Neuronal stem cell (in vitro differentiated cells): ENCODE results near the gene TOR1AIP2. TPM values are rescaled to one million over a fixed set of nuclear protein-coding genes. Genes with fewer than 3 reads are reported as not detected.

ENCODE experiments used
- DNase-seq: peaks from one replicate; pipeline ENCODE4 v3.0.0-alpha.2; 2013; ENCODE audit warnings: low spot score
- H2AFZ ChIP-seq: one replicate; pipeline ENCODE4 v1.6.1; 2013; ENCODE audit warnings: mild to moderate bottlenecking, low read length, inconsistent platforms
- H2AK5ac ChIP-seq: 2 replicates; pipeline ENCODE4 v1.6.1; 2013; ENCODE audit warnings: low read depth, mild to moderate bottlenecking, inconsistent platforms, low read length, moderate library complexity, mixed read lengths
- H2BK120ac ChIP-seq: 2 replicates; pipeline ENCODE4 v1.6.1; 2013; ENCODE audit warnings: low read depth, mild to moderate bottlenecking, inconsistent platforms, low read length, moderate library complexity, mixed read lengths
- H2BK12ac ChIP-seq: one replicate; pipeline ENCODE4 v1.6.1; 2013; ENCODE audit warnings: low read length, inconsistent platforms
- H2BK15ac ChIP-seq: 2 replicates; pipeline ENCODE4 v1.6.1; 2013; ENCODE audit warnings: mild to moderate bottlenecking, low read length, inconsistent platforms, mixed read lengths
- H2BK5ac ChIP-seq: one replicate; pipeline ENCODE4 v1.6.1; 2013; ENCODE audit warnings: inconsistent platforms, mild to moderate bottlenecking, low read length, moderate library complexity
- H3K14ac ChIP-seq: one replicate; pipeline ENCODE4 v1.6.1; 2013; ENCODE audit warnings: low read length, inconsistent platforms
- H3K18ac ChIP-seq: 2 replicates; pipeline ENCODE4 v1.6.1; 2013; ENCODE audit warnings: low read length, inconsistent platforms
- H3K23ac ChIP-seq: 2 replicates; pipeline ENCODE4 v1.6.1; 2013; ENCODE audit warnings: low read depth, mild to moderate bottlenecking, mixed read lengths, low read length, inconsistent platforms; ENCODE audit not compliant: poor library complexity
- H3K27ac ChIP-seq: replicated peaks from 3 replicates; pipeline ENCODE4 v1.5.1; 2013; ENCODE audit warnings: low read length, inconsistent platforms
- H3K27me3 ChIP-seq, 3 experiments: 2 replicates each; pipeline ENCODE4 v1.6.1; 2013; ENCODE audit warnings: low read length in 3 of 3, mild to moderate bottlenecking in 2 of 3, inconsistent platforms in 1 of 3, low read depth in 1 of 3, mixed read lengths in 1 of 3, moderate library complexity in 1 of 3; ENCODE audit not compliant: control insufficient read depth in 3 of 3, insufficient read depth in 3 of 3
- H3K36me3 ChIP-seq, 2 donors: replicated peaks in 1 of 2; 2 replicates each; pipeline ENCODE4 v1.6.1; 2013; ENCODE audit warnings: low read length in 2 of 2; ENCODE audit not compliant: control insufficient read depth in 2 of 2, insufficient read depth in 2 of 2
- H3K4ac ChIP-seq: 2 replicates; pipeline ENCODE4 v1.6.1; 2013; ENCODE audit warnings: inconsistent platforms, mild to moderate bottlenecking, low read length, moderate library complexity
- H3K4me1 ChIP-seq, 2 donors: 1 replicate in 1 of 2; 2 replicates in 1 of 2; pipeline ENCODE4 v1.6.1; 2013; ENCODE audit warnings: low read length in 2 of 2, low read depth in 1 of 2; ENCODE audit not compliant: control insufficient read depth in 2 of 2, insufficient read depth in 1 of 2
- H3K4me2 ChIP-seq: one replicate; pipeline ENCODE4 v1.6.1; 2013; ENCODE audit warnings: mild to moderate bottlenecking, low read length, inconsistent platforms; ENCODE audit not compliant: insufficient read depth, poor library complexity, severe bottlenecking
- H3K4me3 ChIP-seq, 2 donors: 2 replicates each; pipeline ENCODE4 v1.5.1; 2013; ENCODE audit warnings: low read length in 2 of 2, mild to moderate bottlenecking in 2 of 2, inconsistent platforms in 1 of 2, moderate library complexity in 1 of 2
- H3K79me1 ChIP-seq: one replicate; pipeline ENCODE4 v1.6.1; 2013; ENCODE audit warnings: low read depth, mild to moderate bottlenecking, inconsistent platforms, low read length, moderate library complexity
- H3K9ac ChIP-seq: one replicate; pipeline ENCODE4 v1.6.1; 2013; ENCODE audit warnings: mild to moderate bottlenecking, low read depth, low read length, inconsistent platforms; ENCODE audit not compliant: poor library complexity
- H3K9me3 ChIP-seq, 2 donors: replicated peaks in 1 of 2; 2 replicates each; pipeline versions ENCODE3 to v1.6.1; 2013; ENCODE audit warnings: low read length in 2 of 2, mild to moderate bottlenecking in 2 of 2, inconsistent platforms in 1 of 2, low read depth in 1 of 2, mixed read lengths in 1 of 2, moderate library complexity in 1 of 2; ENCODE audit not compliant: control insufficient read depth in 2 of 2, insufficient read depth in 1 of 2
- H4K8ac ChIP-seq: one replicate; pipeline ENCODE4 v1.6.1; 2013; ENCODE audit warnings: low read depth, mild to moderate bottlenecking, inconsistent platforms, low read length, moderate library complexity
- H4K91ac ChIP-seq: one replicate; pipeline ENCODE4 v1.6.1; 2013; ENCODE audit warnings: low read length, low read depth, mild to moderate bottlenecking, inconsistent platforms; ENCODE audit not compliant: poor library complexity
- WGBS, 2 donors: extraction: QIAGEN DNeasy Blood & Tissue Kit; methylation state at CpG; one replicate each; pipeline ENCODE4 v1.1.7; 2013; ENCODE audit warnings: missing lambda C conversion rate in 2 of 2, mixed read lengths in 1 of 2; ENCODE audit not compliant: insufficient read length in 2 of 2, insufficient replicate concordance in 1 of 2; ENCODE audit errors: extremely low coverage in 2 of 2; 5-methylcytosine and 5-hydroxymethylcytosine counted together
- polyA plus RNA-seq, 2 experiments: library from polyadenylated mRNA; stranded (reverse); fragments of 200-250 nt; gene quantifications; one replicate each; pipeline ENCODE4 v1.2.3, GENCODE V29; 2013

The TOR1AIP2 gene
- 23.0 TPM for polyA plus RNA-seq (2013, experiment 1 of 2)
- polyA plus RNA-seq (2013, experiment 2 of 2) = 25.3 TPM

- WGBS, 2 donors = no CpG with 5 or more reads among the region's 31 CpGs
- H2BK15ac ChIP-seq = no peak within 1 kb of the TSS
- peak within 1 kb of the TSS; percentile 83 for H2AFZ ChIP-seq
- H2BK12ac ChIP-seq = no peak within 1 kb of the TSS
- H3K36me3 ChIP-seq = peaks cover 0 to 40% of the 10 kb centered on the region in 2 donors
- H3K27me3 ChIP-seq = no peaks in the 10 kb centered on the region
- H4K8ac ChIP-seq = no peak within 1 kb of the TSS
- no peak within 1 kb of the TSS for H3K27ac ChIP-seq
- H3K4me3 ChIP-seq = peak within 1 kb of the TSS; percentile 73 to 87
- H3K4ac ChIP-seq = no peak within 1 kb of the TSS
- peaks cover 3 to 4% of the 10 kb centered on the region in 2 donors for H3K4me1 ChIP-seq
- H3K23ac ChIP-seq = peak within 1 kb of the TSS; percentile 80
- no peak within 1 kb of the TSS for H3K14ac ChIP-seq
- H3K18ac ChIP-seq = peak within 1 kb of the TSS; percentile 87
- no peak within 1 kb of the TSS for H2AK5ac ChIP-seq
- DNase-seq = peak; percentile 76
- peak within 1 kb of the TSS; percentile 72 for H3K9ac ChIP-seq
- no peak within 1 kb of the TSS for H4K91ac ChIP-seq
- peak within 1 kb of the TSS; percentile 75 for H3K4me2 ChIP-seq
- no peaks in the 10 kb centered on the region for H3K9me3 ChIP-seq
- H2BK5ac ChIP-seq = no peak within 1 kb of the TSS
- H2BK120ac ChIP-seq = no peak within 1 kb of the TSS
- no peaks in the 10 kb centered on the region for H3K79me1 ChIP-seq
Observed at GRCh38 chr1:179877586-179878265, at the start of gene TOR1AIP2. TSS of gene TOR1AIP2 (minus strand) at chr1:179877803. CDS start at chr1:179852665, 25,138 bp downstream.

GRCh38 chr1:179926850-179927205 is 49.2 kb upstream of the TOR1AIP2 start:
- no peak overlapping the region for H2BK5ac ChIP-seq
- H2BK12ac ChIP-seq = no peak overlapping the region
- no peak overlapping the region for H3K4me2 ChIP-seq
- no CpG with 5 or more reads among the region's 3 CpGs for WGBS, 2 donors
- H2BK120ac ChIP-seq = no peak overlapping the region
- H3K18ac ChIP-seq = no peak overlapping the region
- no peak overlapping the region for H4K91ac ChIP-seq
- H3K9me3 ChIP-seq = no peaks in the 10 kb centered on the region
- no peaks in the 10 kb centered on the region for H3K79me1 ChIP-seq
- H2AK5ac ChIP-seq = no peak overlapping the region
- peaks cover 3 to 4% of the 10 kb centered on the region in 2 donors for H3K4me1 ChIP-seq
- H3K27me3 ChIP-seq = no peaks in the 10 kb centered on the region
- no peak overlapping the region for H3K27ac ChIP-seq
- no peaks in the 10 kb centered on the region for H3K36me3 ChIP-seq
- H4K8ac ChIP-seq = no peak overlapping the region
- H3K23ac ChIP-seq = no peak overlapping the region
- no peak overlapping the region for H2AFZ ChIP-seq
- DNase-seq = no peak
- no peak overlapping the region for H3K4ac ChIP-seq
- H3K9ac ChIP-seq = no peak overlapping the region
- H3K4me3 ChIP-seq = no peak overlapping the region
- H3K14ac ChIP-seq = no peak overlapping the region
- no peak overlapping the region for H2BK15ac ChIP-seq

GRCh38 chr1:179925922-179926849 is 48.6 kb upstream of the TOR1AIP2 start:
- H3K9me3 ChIP-seq = no peaks in the 10 kb centered on the region
- no peak for DNase-seq
- peaks cover 4 to 7% of the 10 kb centered on the region in 2 donors for H3K4me1 ChIP-seq
- H3K27ac ChIP-seq = no peak overlapping the region
- H3K4me3 ChIP-seq = no peak overlapping the region
- H2BK5ac ChIP-seq = no peak overlapping the region
- H4K91ac ChIP-seq = no peak overlapping the region
- H2BK120ac ChIP-seq = no peak overlapping the region
- H3K4ac ChIP-seq = no peak overlapping the region
- H2AK5ac ChIP-seq = no peak overlapping the region
- no peak overlapping the region for H3K4me2 ChIP-seq
- H4K8ac ChIP-seq = no peak overlapping the region
- no peaks in the 10 kb centered on the region for H3K27me3 ChIP-seq
- no peak overlapping the region for H3K9ac ChIP-seq
- no peak overlapping the region for H3K14ac ChIP-seq
- no peak overlapping the region for H3K18ac ChIP-seq
- no peaks in the 10 kb centered on the region for H3K36me3 ChIP-seq
- no peak overlapping the region for H2BK15ac ChIP-seq
- H2BK12ac ChIP-seq = no peak overlapping the region
- H3K79me1 ChIP-seq = no peaks in the 10 kb centered on the region
- H3K23ac ChIP-seq = no peak overlapping the region
- H2AFZ ChIP-seq = no peak overlapping the region
- no CpG with 5 or more reads among the region's 4 CpGs for WGBS, 2 donors

DNA sequence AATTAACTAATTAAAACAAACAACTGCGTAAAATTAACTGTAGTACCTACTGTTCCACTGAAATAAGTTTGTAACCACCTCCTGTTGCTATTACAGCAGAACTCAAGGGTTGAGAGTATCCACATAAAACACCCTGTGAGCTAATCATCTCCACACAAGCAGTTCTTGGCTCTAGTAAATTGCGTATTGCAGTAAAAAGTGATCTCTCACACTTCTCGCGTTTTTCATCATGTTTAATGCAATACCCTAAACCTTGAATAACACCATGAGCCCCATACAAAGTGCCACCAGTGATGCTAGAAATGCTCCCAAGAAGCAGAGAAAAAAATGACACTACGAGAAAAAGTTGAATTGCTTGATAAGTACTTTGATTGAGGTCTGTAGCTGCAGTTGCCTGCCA is 47.7 kb upstream of the TOR1AIP2 start:
- no peak overlapping the region for H3K4me3 ChIP-seq
- no peak overlapping the region for H3K27ac ChIP-seq
- no peak overlapping the region for H2BK12ac ChIP-seq
- H3K18ac ChIP-seq = no peak overlapping the region
- peaks cover 4 to 7% of the 10 kb centered on the region in 2 donors for H3K4me1 ChIP-seq
- H2AK5ac ChIP-seq = no peak overlapping the region
- DNase-seq = no peak
- H2BK5ac ChIP-seq = no peak overlapping the region
- no peak overlapping the region for H2AFZ ChIP-seq
- H3K36me3 ChIP-seq = no peaks in the 10 kb centered on the region
- no peak overlapping the region for H3K4me2 ChIP-seq
- H2BK120ac ChIP-seq = no peak overlapping the region
- no peak overlapping the region for H3K23ac ChIP-seq
- H3K4ac ChIP-seq = no peak overlapping the region
- H3K27me3 ChIP-seq = no peaks in the 10 kb centered on the region
- H3K79me1 ChIP-seq = no peaks in the 10 kb centered on the region
- H3K9me3 ChIP-seq = no peaks in the 10 kb centered on the region
- WGBS, 2 donors = no CpG with 5 or more reads among the region's 5 CpGs
- no peak overlapping the region for H2BK15ac ChIP-seq
- H4K8ac ChIP-seq = no peak overlapping the region
- H3K9ac ChIP-seq = no peak overlapping the region
- H3K14ac ChIP-seq = no peak overlapping the region
- H4K91ac ChIP-seq = no peak overlapping the region
